ENCODE data around the gene GNAI3.

GNAI3 gene

GRCh38 chr1:109625176-109625575, 76.8 kb downstream of the GNAI3 start:
- no peak for DNase-seq

GRCh38 chr1:109625601-109626560, 77.5 kb downstream of the GNAI3 start:
- DNase-seq, result no peak

- no peak for DNase-seq
These were observed 78.4 kb downstream of the GNAI3 start for GRCh38 chr1:109626682-109627408.

- DNase-seq, result no peak
These were observed 79.4 kb downstream of the GNAI3 start for GRCh38 chr1:109627692-109628399.

GRCh38 chr1:109628540-109629321, 80.3 kb downstream of the GNAI3 start:
- no peak for DNase-seq

- no peak for DNase-seq
These were observed 81.1 kb downstream of the GNAI3 start for GRCh38 chr1:109629372-109630030.

GRCh38 chr1:109630081-109630897, 81.9 kb downstream of the GNAI3 start:
- DNase-seq, result no peak

GRCh38 chr1:109630898-109631512, 82.6 kb downstream of the GNAI3 start:
- no peak for DNase-seq

GRCh38 chr1:109631513-109632505, 83.4 kb downstream of the GNAI3 start:
- DNase-seq, result no peak

- no peak for DNase-seq
These were observed 84.4 kb downstream of the GNAI3 start for GRCh38 chr1:109632671-109633346.

GRCh38 chr1:109634292-109634691, 85.9 kb downstream of the GNAI3 start:
- DNase-seq, result no peak

- DNase-seq, result no peak
These were observed 86.6 kb downstream of the GNAI3 start for GRCh38 chr1:109634771-109635750.

GRCh38 chr1:109635862-109636200, 87.4 kb downstream of the GNAI3 start:
- no peak for DNase-seq

- DNase-seq, result no peak
These were observed 88.0 kb downstream of the GNAI3 start for GRCh38 chr1:109636201-109636952.

GRCh38 chr1:109637446-109637845, 89.0 kb downstream of the GNAI3 start:
- DNase-seq, result no peak

- no peak for DNase-seq
These were observed 90.8 kb downstream of the GNAI3 start for GRCh38 chr1:109639063-109639840.

All from NCI-H1930 (cell line).